Measurements from ENCODE around the gene JPT2.
"Not testable (repeated sequence)": the region's sequence is repeated elsewhere in the genome, so short reads cannot be mapped to it uniquely, and the experiment has no call there.

Gene JPT2

GRCh38 chr16:1706386-1707192, 28.5 kb downstream of the JPT2 start:
- H3K9me3 Mint-ChIP-seq, result no peaks in the 10 kb centered on the region
- H3K4me3 Mint-ChIP-seq, result peak overlapping the region; percentile 100
- no peaks in the 10 kb centered on the region for H3K27me3 Mint-ChIP-seq
- peaks cover 9% of the 10 kb centered on the region for H3K36me3 Mint-ChIP-seq
- H3K4me1 Mint-ChIP-seq, result peaks cover 38% of the 10 kb centered on the region
- H3K27ac Mint-ChIP-seq, result peak overlapping the region; percentile 100
- ATAC-seq, result peak; percentile 60

GRCh38 chr16:1707193-1707790, 29.2 kb downstream of the JPT2 start:
- peaks cover 6% of the 10 kb centered on the region for H3K36me3 Mint-ChIP-seq
- H3K27me3 Mint-ChIP-seq, result no peaks in the 10 kb centered on the region
- H3K4me3 Mint-ChIP-seq, result peak overlapping the region; percentile 85
- H3K9me3 Mint-ChIP-seq, result no peaks in the 10 kb centered on the region
- peak overlapping the region; percentile 100 for H3K27ac Mint-ChIP-seq
- ATAC-seq, result no peak
- peaks cover 43% of the 10 kb centered on the region for H3K4me1 Mint-ChIP-seq

GRCh38 chr16:1708083-1708767, 30.1 kb downstream of the JPT2 start:
- no peak for ATAC-seq
- peak overlapping the region; percentile 85 for H3K4me3 Mint-ChIP-seq
- no peaks in the 10 kb centered on the region for H3K36me3 Mint-ChIP-seq
- no peaks in the 10 kb centered on the region for H3K27me3 Mint-ChIP-seq
- H3K4me1 Mint-ChIP-seq, result peaks cover 53% of the 10 kb centered on the region
- H3K27ac Mint-ChIP-seq, result peak overlapping the region; percentile 100
- H3K9me3 Mint-ChIP-seq, result no peaks in the 10 kb centered on the region

- Mint-ChIP-seq H3K9me3 (no peaks in the 10 kb centered on the region), H3K27me3 (no peaks in the 10 kb centered on the region), H3K27ac (no peak overlapping the region), H3K4me3 (no peak overlapping the region), H3K36me3 (no peaks in the 10 kb centered on the region), H3K4me1 (peaks cover 58% of the 10 kb centered on the region)
- no peak for ATAC-seq
Observed at GRCh38 chr16:1708768-1709180, 30.7 kb downstream of the JPT2 start.

GRCh38 chr16:1709356-1709755, 31.3 kb downstream of the JPT2 start:
- peak overlapping the region; percentile 20 for H3K27ac Mint-ChIP-seq
- no peaks in the 10 kb centered on the region for H3K9me3 Mint-ChIP-seq
- H3K27me3 Mint-ChIP-seq, result no peaks in the 10 kb centered on the region
- no peak for ATAC-seq
- peaks cover 63% of the 10 kb centered on the region for H3K4me1 Mint-ChIP-seq
- H3K36me3 Mint-ChIP-seq, result no peaks in the 10 kb centered on the region
- no peak overlapping the region for H3K4me3 Mint-ChIP-seq

DNA sequence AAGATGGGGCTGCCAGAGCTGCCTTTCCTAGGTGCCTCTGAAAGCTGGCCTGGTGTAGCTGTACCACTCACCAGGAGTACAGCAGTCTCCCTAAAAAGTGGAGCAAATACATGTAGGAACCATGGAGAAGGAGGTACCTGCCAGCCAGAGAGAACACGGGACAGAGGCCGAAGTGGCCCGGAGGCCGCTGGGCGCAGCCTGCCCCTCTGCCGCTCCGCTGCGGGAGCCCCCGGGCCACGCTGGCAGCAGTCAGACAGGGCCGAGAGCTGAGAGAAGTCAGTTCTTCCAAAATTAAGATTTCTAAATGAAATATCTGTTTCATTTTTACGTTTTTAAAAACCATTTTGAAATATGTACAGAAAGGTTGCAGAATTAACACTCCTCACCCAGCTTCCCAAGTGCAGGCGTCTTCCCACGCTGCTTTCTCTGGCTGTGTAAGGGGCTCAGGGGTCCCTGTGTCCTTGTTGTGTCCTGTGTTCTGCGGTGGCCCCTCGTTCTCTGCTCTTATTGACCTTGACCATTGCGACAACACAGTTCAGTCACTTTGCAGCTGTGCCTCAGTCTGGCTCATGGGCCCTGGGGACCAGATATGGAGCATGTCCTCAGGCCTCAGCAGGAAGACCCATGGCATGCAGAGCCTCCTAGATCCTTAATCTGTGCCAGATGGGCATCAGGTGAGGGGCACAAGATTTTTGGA, 32.9 kb downstream of the JPT2 start:
- Mint-ChIP-seq H3K9me3 (no peaks in the 10 kb centered on the region), H3K4me3 (no peak overlapping the region), H3K4me1 (peaks cover 68% of the 10 kb centered on the region), H3K36me3 (peaks cover 6% of the 10 kb centered on the region), H3K27ac (peak overlapping the region; percentile 97), H3K27me3 (no peaks in the 10 kb centered on the region)
- ATAC-seq, result no peak

GRCh38 chr16:1712791-1713261, 34.7 kb downstream of the JPT2 start:
- no peak for ATAC-seq

DNA sequence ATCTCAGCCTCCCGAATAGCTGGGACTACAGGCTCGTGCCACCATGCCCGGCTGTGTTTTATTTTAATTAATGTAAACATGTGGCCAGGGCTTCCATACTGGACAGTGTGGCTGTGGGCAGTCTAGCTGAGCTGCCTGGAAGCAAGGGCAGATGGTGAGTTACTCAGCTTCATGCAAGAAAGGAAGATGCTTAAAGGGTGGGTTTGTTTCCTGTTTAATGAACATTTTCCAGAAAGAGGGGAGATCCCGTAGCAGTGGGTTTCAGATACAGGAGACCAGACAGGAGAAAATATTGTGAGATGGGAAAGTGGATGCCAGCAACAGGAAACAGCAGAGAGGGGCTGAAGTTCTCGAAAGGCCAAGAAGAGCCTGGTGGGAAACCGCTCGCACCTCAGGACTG, 35.3 kb downstream of the JPT2 start:
- H3K27me3 Mint-ChIP-seq, result no peaks in the 10 kb centered on the region
- peak overlapping the region; percentile 97 for H3K27ac Mint-ChIP-seq
- peaks cover 69% of the 10 kb centered on the region for H3K4me1 Mint-ChIP-seq
- peaks cover 6% of the 10 kb centered on the region for H3K36me3 Mint-ChIP-seq
- H3K4me3 Mint-ChIP-seq, result peak overlapping the region; percentile 81
- no peak for ATAC-seq
- H3K9me3 Mint-ChIP-seq, result no peaks in the 10 kb centered on the region

More at GRCh38 chr16:1712791-1713261, 34.7 kb downstream of the JPT2 start:
- Mint-ChIP-seq H3K9me3 (no peaks in the 10 kb centered on the region), H3K27me3 (no peaks in the 10 kb centered on the region), H3K4me3 (peak overlapping the region; percentile 81), H3K27ac (peak overlapping the region; percentile 97), H3K4me1 (peaks cover 71% of the 10 kb centered on the region), H3K36me3 (peaks cover 6% of the 10 kb centered on the region)

- peaks cover 9% of the 10 kb centered on the region for H3K36me3 Mint-ChIP-seq
- peak overlapping the region; percentile 97 for H3K27ac Mint-ChIP-seq
Observed at GRCh38 chr16:1713933-1714332, 35.9 kb downstream of the JPT2 start.

DNA sequence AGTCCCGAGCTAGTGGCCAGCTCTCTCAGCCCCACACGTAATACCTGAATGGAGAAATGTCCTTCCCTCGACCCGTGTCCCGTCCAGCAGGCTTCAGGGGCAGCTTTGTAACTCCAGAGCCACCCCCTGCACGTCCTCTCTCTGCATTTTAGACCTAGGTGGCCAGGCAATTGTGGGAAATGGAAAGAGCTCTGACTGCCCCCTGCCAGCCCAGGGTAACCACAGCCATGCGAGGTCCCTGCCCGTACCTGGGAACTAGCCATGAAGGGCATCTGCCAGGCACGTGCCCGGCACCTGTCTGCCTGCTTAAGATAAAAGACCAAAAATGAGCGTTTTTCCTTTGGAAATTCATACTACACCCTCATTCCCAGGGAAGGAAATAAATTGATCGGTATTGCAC, 37.1 kb downstream of the JPT2 start:
- Mint-ChIP-seq H3K36me3 (peaks cover 15% of the 10 kb centered on the region), H3K9me3 (no peaks in the 10 kb centered on the region), H3K4me1 (peaks cover 80% of the 10 kb centered on the region), H3K4me3 (no peak overlapping the region), H3K27me3 (no peaks in the 10 kb centered on the region), H3K27ac (peak overlapping the region; percentile 97)
- no peak for ATAC-seq

More at GRCh38 chr16:1713933-1714332, 35.9 kb downstream of the JPT2 start:
- Mint-ChIP-seq H3K27me3 (no peaks in the 10 kb centered on the region), H3K4me1 (peaks cover 69% of the 10 kb centered on the region), H3K4me3 (peak overlapping the region; percentile 81), H3K9me3 (no peaks in the 10 kb centered on the region)
- peak; percentile 93 for ATAC-seq

GRCh38 chr16:1718236-1718635, 40.2 kb downstream of the JPT2 start:
- H3K27ac Mint-ChIP-seq, result peak overlapping the region; percentile 97
- peaks cover 79% of the 10 kb centered on the region for H3K4me1 Mint-ChIP-seq

GRCh38 chr16:1719559-1720229, 41.6 kb downstream of the JPT2 start:
- H3K4me3 Mint-ChIP-seq, result peak overlapping the region; percentile 43
- H3K4me1 Mint-ChIP-seq, result peaks cover 71% of the 10 kb centered on the region
- H3K27me3 Mint-ChIP-seq, H3K9me3 Mint-ChIP-seq: not testable (repeated sequence)
- H3K27ac Mint-ChIP-seq, result peak overlapping the region; percentile 97
- peaks cover 19% of the 10 kb centered on the region for H3K36me3 Mint-ChIP-seq
- ATAC-seq, result peak; percentile 75

More at GRCh38 chr16:1718236-1718635, 40.2 kb downstream of the JPT2 start:
- ATAC-seq, H3K27me3 Mint-ChIP-seq, H3K4me3 Mint-ChIP-seq, H3K9me3 Mint-ChIP-seq: not testable (repeated sequence)
- H3K36me3 Mint-ChIP-seq, result peaks cover 19% of the 10 kb centered on the region

- no peaks in the 10 kb centered on the region for H3K27me3 Mint-ChIP-seq
- no peak overlapping the region for H3K4me3 Mint-ChIP-seq
- H3K36me3 Mint-ChIP-seq, result peaks cover 14% of the 10 kb centered on the region
- H3K4me1 Mint-ChIP-seq, result peaks cover 57% of the 10 kb centered on the region
- no peaks in the 10 kb centered on the region for H3K9me3 Mint-ChIP-seq
- H3K27ac Mint-ChIP-seq, result no peak overlapping the region
- ATAC-seq, result no peak
Observed at GRCh38 chr16:1721372-1721771, 43.3 kb downstream of the JPT2 start.

DNA sequence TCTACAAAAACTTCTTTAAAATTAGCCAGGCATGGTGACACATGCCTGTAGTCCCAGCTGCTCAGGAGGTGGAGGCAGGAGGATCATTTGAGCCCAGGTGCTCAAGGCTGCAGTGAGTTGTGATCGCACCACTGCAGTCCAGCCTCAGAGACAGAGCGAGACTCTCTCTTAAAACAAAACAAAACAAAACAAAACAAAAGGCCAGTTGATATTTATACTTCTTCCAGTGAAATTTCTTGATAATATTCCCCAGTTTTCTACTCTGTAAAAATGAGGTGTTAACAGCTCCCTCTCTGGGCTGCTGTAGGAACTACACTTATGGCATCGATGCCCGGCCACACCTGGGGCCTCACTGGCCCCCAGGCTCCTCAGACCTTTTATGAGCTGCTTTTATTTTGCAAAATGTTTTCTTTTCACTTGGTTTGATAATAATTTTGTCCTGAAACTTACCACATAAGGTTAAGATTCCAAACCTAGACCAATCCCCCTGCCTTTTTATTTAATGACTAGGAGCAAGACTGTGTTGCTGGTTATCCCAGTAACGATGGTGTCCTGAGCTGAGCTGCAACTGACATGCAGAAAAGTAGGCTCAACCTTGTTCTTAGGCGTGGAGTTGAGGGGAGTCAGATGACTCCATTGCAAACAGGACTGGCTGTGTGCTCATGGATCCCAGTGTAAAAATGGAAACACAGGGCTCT, 45.5 kb downstream of the JPT2 start:
- peak overlapping the region; percentile 5 for H3K27ac Mint-ChIP-seq
- H3K4me1 Mint-ChIP-seq, result peaks cover 58% of the 10 kb centered on the region
- no peaks in the 10 kb centered on the region for H3K27me3 Mint-ChIP-seq
- no peaks in the 10 kb centered on the region for H3K9me3 Mint-ChIP-seq
- peaks cover 27% of the 10 kb centered on the region for H3K36me3 Mint-ChIP-seq
- peak overlapping the region; percentile 38 for H3K4me3 Mint-ChIP-seq
- peak; percentile 24 for ATAC-seq
